SIG-M5 treated with dmso at 0.1 percent for 504 hours (cell line): ENCODE results near the gene SLC2A1.
A peak's percentile ranks its signal among the peaks of the same experiment; 100 is the strongest.

Experiments
- DNase-seq: peaks from one replicate; lab custom pipeline; 2025; ENCODE audit not compliant: unreplicated experiment; lab: John Stamatoyannopoulos, UW

SLC2A1 gene

DNA sequence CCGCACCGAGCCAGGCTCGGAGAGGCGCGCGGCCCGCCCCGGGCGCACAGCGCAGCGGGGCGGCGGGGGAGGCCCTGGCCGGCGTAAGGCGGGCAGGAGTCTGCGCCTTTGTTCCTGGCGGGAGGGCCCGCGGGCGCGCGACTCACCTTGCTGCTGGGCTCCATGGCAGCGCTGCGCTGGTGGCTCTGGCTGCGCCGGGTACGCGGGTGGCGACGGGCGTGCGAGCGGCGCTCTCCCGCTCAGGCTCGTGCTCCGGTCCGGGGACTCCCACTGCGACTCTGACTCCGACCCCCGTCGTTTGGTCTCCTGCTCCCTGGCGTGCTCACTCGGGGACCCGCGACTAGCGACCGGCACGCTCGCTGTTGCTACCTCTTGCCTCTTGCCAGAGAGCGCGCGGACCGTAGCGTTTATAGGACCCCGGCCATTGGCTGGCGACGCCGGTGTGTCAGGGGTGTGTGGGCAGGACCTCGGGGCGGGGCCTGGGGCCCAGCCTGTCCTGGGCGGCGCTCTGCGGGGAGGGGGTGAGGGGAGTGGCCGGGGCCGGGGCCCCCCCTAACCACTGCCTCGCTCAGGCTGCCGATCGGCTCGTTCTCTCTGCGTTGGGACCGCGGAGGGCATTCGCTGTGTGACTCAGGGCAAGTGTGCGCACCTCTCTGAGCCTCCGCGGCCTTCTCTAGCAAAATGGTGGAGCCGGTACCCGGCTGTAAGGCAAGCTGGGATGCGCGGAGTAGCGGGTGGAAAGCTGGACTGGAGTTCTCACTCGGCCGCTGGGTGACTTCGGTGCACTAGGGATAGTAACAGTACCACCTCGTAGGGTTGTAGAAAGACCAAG lies at the start of gene SLC2A1:
Gene SLC2A1, minus strand, starts transcription at position 381 of the 832 bp plus-strand sequence. Its CDS starts 217 bp downstream, at position 164.
- DNase-seq: peak; percentile 84

DNA sequence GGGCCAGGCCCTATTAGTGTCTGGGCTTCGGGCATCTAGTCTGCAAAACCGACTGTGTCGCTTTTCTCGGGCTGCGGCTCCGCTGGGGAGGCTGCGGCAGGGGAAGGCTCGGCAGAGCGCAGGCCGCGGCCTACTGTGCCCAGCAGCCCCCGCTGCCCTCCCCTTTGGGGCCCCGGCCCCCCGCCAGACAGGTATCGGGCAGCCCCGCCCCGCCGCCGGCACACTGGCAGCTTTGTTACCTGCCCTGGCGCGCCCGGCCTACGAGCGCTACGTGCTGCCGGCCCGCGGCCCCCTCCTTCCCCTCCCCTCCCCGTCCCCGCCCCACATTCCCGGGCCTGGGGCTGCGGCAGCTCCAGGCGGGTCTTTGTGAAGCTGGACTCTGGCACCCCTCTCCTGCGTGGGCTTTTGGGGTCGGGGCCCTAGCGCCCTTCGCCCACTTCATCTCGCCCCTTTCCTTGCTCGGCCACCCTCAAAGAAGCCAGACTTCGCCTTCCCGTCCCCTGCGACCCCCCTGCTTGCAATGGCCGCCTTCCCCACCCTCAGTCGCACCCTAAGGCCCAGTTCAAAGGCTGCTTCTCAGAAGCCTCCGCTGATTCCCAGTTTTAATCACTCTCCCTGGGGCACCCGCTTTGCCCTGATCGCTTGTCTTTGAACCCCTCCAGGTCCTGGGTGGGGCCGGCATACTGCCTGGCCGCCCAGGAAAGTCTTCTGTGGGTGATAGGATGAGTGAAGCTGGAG lies 48.9 kb upstream of the SLC2A1 start:
- no peak for DNase-seq

GRCh38 chr1:43005460-43006361 lies 47.0 kb upstream of the SLC2A1 start:
- no peak for DNase-seq

DNA sequence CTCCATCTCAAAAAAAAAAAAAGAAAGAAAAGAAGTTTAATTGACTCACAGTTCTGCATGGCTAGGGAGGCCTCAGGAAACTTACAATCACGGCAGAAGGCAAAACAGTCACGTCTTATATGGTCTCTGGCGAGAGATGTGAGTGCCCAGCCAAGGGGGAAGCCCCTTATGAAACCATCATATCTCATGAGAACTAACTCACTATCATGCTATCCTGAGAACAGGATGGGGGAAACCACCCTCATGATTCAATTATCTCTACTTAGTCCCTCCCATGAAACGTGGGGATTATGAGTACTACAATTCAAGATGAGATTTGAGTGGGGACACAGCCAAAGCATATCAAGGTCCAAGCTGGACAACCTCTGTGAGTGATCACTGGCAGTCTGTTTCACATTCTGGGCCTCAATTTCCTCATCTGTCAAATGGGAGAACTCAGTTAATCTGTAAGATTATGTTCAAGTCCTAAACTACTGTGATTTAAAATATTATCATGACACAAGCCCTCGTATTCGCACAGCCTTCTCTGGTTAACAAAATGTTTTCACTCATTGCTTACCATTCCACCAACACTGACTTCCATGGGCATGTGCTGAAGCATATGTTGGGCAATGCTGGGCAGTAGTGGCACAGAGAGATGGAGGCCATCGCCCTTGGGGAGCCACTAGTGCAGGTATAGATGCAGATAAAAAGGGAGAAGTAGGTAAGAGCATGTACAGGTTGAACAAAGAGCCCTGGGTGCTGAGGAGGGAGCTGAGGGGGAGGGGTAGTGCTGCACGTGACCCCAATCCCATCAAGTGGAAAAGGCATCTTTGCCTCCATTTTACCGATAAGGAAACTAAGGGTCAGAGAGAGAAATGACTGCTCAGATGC lies 46.2 kb upstream of the SLC2A1 start:
- no peak for DNase-seq

- no peak for DNase-seq
Observed at GRCh38 chr1:43002766-43003165, 44.1 kb upstream of the SLC2A1 start.

GRCh38 chr1:43002116-43002515 lies 43.4 kb upstream of the SLC2A1 start:
- DNase-seq: no peak

DNA sequence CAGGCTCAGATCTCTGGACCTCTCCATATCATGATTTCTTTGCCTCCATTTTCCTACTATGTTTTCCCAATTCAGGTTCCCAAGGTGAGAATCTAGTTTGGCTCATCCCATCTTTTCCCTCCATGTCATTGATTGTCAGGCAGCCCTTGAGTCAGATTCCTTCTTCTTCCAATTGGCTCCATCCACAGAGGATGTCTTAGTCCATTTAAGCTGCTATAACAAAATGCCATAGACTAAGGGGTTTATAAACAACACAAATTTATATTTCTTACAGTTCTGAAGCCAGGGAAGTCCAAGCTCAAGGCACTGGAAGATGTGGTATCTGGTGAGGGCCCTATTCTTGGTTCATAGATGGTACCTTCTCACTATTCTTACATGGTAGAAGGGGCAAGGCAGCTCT lies 42.8 kb upstream of the SLC2A1 start:
- DNase-seq: no peak

- DNase-seq: no peak
Observed at GRCh38 chr1:43000271-43000670, 41.6 kb upstream of the SLC2A1 start.

GRCh38 chr1:42999308-42999707 lies 40.6 kb upstream of the SLC2A1 start:
- no peak for DNase-seq

GRCh38 chr1:42998386-42998785 lies 39.7 kb upstream of the SLC2A1 start:
- DNase-seq: no peak

DNA sequence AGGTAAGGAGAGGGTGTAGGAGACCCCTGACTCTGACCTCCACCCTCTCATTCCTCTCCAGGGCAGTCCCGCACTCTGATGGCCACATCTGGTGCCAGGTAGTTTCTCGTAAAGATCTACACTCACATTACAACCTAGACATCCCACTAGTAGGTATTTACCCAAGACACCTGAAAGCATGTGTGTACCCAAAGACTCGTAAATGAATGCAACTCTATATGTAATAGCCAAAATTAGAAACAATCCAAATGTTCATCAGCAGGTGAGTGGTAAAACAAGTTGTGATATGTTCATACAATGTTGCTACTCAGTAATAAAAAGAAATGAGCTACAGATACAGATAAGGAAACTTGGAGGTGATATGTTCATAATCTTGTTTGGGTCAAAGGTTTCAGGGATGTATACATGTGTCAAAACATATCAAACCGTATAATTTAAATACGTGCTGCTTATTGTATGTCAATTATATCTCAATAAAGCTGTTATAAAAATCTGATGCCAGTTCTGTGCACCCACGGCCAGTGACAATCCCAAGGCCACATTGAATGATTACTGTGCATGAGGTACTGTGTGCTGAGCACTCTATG lies 37.8 kb upstream of the SLC2A1 start:
- DNase-seq: no peak

DNA sequence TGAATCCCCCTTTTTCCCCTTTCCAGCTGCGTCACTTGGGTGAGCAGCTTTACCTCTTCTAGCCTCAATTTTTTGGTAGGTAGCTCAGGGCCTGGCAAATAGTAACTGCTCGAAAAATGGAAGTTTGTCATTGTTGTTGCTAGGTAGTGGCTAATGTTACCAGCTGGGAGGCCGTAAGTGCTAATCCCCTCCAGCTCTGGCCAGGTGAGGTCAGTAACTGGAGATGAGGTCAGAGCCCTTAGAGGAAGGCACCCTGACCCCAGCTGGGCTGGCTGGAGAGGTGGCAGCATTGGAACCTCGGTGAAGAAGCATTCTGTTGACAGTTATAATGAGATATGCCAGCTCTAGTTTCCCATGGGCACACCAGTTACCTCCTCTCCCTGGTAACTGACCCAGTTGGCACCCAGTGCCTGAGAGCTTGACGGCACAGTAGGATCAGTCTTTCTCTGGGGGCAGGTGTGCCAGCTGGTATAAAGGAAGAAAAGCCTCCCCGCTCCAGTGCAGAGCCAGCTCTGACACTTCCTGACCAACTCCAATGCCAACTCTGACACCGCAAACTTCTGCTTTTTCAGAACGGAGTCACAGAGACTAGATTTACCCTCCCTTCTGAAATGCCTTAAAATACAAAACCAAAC lies 35.0 kb upstream of the SLC2A1 start:
- DNase-seq: peak; percentile 33

DNA sequence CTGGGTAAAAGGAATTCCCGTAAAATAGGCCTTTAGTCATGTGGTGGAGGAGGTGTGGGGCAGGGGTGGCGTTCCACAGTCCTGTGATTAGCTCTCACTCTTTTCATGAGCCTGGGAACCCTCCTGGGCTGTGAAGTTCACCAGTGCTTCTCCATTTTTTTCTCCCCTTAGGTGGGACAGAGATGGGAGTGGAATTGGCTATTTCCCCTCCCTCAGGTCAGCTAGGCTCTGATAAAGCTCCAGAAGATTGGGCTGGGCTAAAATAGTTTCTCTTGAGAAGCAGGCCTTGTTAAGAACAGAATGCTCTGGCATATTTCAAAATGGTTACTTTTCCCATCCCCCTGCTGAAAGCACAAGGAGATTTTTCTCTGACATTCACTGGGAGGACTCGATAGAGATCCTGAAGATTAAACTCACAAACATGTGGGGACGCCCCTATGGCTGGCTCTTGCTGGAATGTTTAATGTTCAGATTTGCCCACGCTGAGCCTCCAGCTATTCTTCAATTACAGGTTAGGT lies 33.4 kb upstream of the SLC2A1 start:
- no peak for DNase-seq

GRCh38 chr1:42990757-42991346 lies 32.2 kb upstream of the SLC2A1 start:
- DNase-seq: no peak

DNA sequence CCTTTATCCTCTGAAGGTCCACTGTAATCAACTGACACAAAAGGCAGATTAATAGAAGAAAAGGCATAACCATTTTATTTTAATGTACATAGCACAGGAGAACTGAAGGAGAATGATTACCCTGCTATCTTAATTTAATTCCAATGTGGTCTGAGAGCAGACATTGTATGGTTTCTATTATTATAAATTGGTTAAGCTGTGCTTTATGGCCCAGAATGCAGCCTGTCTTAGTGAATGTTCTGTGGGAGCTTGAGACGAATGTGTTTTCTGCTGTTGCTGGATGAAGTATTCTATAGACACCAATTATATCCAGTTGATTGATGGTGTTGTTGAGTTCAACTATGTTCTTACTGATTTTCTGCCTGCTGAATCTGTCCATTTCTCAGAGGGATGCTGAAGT lies 25.0 kb upstream of the SLC2A1 start:
- no peak for DNase-seq

DNA sequence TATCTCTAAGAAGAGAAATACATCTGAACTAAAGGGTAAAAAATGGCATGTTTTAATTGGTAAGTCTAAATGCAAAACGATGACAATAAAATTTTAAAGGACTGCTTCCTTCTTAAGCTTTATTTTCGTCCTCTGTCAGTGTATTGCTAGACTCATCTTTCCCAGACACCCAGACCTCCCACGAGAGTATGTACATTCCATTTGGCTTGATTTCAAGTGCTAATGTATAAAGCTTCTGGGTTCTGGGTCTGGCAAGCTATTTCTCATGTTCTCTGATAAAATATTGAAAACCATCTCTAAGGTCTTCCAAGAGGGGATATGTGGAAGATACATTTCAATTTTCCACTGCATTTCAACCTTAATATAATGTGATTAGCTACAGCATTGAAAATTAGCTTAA lies 24.6 kb upstream of the SLC2A1 start:
- no peak for DNase-seq

DNA sequence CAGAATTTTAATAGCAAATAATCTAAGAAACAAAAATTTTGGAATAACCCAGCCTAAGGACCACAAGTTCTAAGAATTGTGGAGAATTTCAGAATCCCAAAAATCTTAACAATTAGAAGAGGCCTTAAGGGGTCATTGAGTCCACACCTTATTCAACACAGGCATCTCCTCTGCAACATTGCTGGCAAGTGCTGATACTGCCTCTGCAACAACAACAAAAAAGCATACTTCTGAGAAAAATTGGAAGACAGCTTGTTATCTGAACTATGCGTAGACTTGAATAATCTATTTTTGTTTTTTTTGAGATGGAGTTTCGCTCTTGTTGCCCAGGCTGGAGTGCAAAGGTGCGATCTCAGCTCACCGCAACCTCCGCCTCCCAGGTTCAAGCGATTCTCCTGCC lies 24.0 kb upstream of the SLC2A1 start:
- no peak for DNase-seq

DNA sequence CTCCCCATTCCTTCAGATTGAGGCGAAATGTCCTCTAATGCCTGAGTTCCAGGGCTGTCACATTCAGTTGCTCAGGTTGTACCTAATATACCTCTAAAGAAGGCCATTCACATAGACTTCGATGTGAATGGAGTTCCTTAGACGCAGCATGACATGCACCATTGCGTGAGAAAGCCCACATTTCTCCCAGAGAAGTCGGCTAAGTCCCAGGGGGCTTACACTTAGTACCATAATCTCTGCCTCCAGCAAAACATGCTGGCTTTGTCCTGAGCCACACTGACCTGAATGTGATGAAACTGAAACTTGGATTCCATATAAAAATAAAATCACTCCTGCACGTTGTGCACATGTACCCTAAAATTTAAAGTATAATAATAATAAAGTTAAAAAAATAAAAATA lies 23.2 kb upstream of the SLC2A1 start:
- no peak for DNase-seq

DNA sequence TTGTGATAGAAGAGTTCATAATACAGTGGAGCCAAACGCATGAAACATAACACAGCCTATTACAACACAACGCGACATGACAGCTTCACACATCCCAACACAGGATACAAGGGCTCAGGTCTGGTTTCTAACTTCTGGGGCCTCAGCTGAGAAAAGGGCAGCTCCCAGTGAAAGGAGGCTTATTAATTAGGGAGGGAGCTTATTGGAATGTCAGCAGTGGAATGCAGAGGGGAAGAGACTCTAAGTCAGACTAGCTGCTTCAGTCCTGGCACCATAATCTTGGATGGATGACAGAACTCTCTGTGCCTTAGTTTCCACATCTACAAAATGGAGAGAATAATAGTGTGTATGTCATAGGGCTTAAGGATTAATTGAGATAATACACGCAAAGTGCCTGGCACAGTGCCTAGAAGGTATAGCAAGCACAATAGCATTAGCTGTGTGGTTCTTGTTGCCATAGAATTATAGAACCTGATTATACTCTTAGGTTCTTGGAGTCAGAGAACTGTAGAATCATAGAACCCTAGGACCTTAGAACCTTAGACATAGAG lies 22.7 kb upstream of the SLC2A1 start:
- DNase-seq: no peak
